Measurements from ENCODE around the gene UNC13B.

DNA sequence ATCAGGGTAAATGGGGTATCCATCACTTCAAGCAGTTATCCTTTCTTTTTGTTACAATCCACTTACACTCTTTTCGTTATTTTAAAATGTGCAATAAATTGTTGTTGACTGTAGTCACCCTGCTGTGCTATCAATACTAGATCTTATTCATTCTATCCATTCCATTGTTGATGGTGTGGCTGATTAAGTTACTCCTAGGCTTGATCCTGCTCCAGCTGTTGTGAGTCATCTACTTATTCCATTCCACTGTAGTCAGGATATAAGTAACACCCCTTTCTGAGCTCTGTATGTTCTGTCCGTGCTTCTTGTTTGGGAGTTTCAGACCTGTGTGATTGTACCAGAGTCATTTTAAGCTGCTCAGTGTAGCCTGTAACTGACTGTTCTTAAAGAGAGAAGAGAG is 205.6 kb downstream of the UNC13B start:
- TF ChIP-seq, protein P1, sequence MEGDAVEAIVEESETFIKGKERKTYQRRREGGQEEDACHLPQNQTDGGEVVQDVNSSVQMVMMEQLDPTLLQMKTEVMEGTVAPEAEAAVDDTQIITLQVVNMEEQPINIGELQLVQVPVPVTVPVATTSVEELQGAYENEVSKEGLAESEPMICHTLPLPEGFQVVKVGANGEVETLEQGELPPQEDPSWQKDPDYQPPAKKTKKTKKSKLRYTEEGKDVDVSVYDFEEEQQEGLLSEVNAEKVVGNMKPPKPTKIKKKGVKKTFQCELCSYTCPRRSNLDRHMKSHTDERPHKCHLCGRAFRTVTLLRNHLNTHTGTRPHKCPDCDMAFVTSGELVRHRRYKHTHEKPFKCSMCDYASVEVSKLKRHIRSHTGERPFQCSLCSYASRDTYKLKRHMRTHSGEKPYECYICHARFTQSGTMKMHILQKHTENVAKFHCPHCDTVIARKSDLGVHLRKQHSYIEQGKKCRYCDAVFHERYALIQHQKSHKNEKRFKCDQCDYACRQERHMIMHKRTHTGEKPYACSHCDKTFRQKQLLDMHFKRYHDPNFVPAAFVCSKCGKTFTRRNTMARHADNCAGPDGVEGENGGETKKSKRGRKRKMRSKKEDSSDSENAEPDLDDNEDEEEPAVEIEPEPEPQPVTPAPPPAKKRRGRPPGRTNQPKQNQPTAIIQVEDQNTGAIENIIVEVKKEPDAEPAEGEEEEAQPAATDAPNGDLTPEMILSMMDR (IDR thresholded peaks at IDR 0.05), result no peak
- no peak for TF ChIP-seq POLR2A (IDR thresholded peaks at IDR 0.05)
